Cardiac septum (tissue), 1 donor: Measurements from ENCODE around the gene PVR. TPM values are rescaled to one million over a fixed set of nuclear protein-coding genes. Genes with fewer than 3 reads are reported as not detected.
"Not testable (repeated sequence)": the region's sequence is repeated elsewhere in the genome, so short reads cannot be mapped to it uniquely, and the experiment has no call there.

Source experiments
- DNase-seq: peaks from one replicate; pipeline ENCODE4 v3.0.0-alpha.2; 2020; ENCODE audit warnings: low spot score
- intact Hi-C: fragments of 100-400 bp; cut with DNase I; formaldehyde crosslinking; loops from one replicate; pipeline ENCODE4 v1.14.0; 2022
- total RNA-seq: library from RNA; stranded (reverse); fragmentation: NEBNext Ultra II Directional; extraction: Animal tissue kit (Norgen Biotek cat#: 25700); gene quantifications from one replicate; pipeline ENCODE4 v1.2.1, GENCODE V29; 2021
- donor health status: DM: no; HTN: no; CAD: no.

The PVR gene
- total RNA-seq, 1 donor from 2014 or later: 44.0 TPM

DNA sequence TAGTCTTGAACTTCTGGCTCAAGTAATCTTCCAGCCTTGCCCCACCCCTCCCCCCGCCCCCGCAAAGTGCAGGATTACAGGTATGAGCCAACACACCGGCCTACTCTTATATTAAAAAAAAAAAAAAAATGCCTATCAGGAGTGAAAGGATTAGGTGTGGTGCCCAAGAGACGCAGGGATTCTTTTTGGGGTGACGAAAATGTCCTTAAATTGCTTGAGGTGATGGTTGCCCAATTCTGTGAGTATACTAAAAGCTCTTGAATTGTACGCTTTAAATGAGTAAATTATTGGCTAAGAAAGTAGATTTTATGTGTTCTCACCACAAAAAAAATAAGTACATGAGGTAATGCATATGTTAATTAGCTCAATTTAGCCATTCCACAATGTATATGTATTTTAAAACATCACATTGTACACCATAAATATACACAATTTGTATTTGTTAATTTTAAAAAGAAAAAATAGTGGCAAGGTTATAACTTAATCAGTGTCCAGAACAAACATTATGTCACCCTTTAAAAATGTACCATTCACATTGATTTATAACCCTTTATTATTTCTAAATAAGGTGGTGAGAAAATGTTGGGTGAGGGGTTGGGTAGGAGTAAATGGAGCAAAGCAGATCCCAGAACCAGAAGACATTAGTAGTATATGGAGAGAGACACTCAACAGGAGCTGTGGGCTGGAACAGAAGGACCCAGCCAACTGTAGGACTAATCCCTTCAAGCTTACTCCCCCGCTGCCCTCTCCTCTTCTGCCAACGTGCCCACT lies 26.4 kb upstream of the PVR start:
- DNase-seq: no peak
- intact Hi-C loops: no loop called here

DNA sequence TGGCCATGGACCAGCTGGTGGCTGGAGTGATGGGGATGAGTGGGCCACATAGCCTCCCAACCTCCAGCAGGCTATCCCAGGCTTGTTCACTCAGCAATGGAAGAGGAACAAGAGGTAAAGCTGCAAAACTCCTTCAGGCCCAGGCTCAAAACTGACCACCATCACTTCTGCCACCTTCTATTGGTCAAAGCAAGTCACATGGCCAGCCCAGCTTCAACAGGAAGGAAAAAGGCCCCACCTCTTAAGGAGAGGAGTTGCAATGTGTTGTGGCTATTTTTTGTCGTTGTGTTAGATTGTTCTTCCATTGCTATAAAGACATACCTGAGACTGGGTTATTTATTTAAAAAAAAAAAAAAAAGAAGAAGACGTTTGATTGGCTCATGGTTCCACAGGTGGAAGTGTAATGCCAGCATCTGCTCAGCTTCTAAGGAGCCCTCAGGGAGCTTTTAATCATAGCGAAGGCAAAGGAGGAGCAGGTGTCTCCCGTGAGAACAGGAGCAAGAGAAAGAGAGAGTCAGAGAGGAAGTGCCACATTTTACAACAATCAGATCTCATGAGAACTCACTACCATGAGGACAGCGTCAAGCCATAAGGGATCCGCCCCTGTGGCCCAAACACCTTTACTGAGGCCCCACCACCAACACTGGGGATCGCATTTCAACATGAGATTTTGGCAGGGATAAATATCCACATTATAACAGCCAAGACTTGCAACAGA lies 24.9 kb upstream of the PVR start:
- intact Hi-C loops: no loop called here
- DNase-seq: no peak

DNA sequence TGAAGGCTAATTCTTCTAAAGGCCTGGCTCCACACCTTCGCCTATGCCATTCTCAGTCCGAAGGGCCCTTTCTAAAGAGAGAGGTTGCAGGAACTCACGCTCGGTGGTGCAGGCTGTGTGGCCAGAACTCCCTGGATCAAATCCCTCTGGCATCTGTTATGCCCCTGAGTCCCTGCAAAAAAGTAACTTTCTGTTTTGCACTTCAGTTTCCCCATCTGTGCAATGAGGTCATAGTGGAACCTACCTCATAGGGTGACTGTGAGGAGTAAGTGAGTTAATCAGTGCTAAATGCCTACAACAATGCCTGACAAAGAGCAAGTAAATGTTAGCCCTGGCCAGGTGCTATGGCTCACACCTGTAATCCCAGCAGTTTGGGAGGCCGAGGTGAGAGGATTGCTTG lies 23.0 kb upstream of the PVR start:
- no peak for DNase-seq
- intact Hi-C loops: no loop called here

DNA sequence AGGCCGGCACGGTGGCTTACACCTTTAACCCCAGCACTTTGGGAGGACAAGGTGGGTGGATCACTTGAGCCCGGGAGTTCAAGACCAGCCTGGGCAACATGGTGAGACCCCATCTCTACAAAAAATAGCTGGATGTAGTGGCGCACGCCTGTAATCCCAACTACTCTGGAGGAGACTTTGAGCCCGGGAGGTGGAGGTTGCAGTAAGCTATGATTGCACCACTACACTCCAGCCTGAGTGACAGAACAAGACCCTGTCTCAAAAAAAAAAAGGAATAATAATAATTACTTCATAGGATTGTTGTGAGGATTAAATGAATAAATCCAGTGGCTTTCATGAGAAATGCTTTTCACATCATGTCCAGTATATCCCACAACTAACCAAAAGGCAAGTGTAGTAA lies 22.3 kb upstream of the PVR start:
- DNase-seq: no peak
- intact Hi-C loops: no loop called here

DNA sequence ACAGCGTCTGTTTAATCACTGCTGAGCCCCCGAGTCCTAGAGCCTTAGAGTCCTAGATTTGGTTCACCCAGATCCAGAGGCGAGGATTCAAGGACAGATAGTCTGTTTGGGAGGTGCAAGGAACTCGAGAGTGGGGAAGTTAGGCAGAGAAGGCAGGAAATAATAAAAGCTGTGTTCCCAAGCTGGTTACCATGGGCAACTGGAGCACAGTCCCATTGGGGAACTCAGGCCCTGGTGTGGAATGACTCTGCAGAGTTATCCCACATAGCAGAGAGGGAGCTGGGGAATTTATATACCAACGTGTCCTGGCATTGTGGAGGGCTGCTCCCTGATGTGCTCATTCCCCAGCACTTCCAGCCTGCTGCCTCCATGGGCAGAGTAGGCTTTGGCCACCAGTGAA lies 20.6 kb upstream of the PVR start:
- intact Hi-C loops: no loop called here
- DNase-seq: no peak

DNA sequence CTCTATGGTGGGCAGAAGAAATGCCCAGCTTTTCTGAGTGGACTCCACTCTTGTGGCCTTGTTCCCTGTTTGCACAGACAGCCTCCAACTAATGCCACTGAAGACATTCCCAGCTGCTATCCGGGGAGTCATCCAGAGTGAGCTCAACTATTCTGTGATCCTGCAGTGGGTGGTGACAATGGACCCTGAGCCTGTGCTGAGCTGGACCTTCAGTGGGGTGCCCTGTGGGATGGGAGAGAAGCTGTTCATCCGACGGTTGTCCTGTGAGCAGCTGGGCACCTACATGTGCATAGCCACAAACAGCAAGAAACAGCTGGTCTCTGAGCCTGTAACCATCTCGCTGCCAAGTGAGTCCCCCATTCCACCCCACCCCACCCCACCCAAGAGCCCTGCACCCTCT lies 20.1 kb upstream of the PVR start:
- intact Hi-C loops: no loop called here
- DNase-seq: no peak

DNA sequence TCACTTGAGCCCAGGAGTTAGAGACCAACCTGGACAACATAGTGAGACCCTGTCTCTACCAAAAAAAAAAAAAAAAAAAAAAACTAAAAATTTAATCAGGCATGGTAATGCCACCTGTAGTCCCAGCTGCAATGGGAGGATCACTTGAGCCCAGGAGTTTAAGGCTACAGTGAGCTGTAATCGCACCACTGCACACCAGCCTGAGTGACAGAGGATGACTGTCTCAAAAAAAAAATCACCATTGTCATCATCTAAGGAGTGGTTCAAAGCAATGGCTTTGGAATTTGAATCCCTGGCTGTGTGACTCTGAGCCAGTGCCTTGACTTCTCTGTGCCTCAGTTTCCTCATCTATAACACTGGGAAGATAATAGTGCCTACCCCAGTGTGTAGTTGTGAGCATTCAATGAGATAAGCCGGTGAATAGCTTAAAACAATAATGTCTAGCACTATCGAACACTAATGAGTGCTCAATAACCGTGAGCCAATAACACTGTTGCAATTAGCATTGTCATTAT lies 18.8 kb upstream of the PVR start:
- DNase-seq: no peak
- intact Hi-C loops: no loop called here

DNA sequence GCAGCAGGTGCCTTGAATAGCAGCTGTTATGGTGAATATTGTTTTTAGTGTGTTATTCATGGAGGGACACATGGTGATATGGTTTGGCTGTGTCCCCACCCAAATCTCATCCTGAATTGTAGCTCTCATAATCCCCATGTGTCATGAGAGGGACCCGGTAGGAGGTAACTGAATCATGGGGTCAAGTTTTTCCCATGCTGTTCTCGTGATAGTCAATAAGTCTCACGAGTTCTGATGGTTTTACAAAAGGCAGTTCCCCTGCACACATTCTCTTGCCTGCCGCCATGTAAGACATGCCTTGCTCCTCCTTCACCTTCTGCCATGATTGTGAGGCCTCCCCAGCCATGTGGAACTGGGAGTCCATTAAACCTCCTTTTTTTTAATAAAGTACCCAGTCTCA lies 18.1 kb upstream of the PVR start:
- DNase-seq, intact Hi-C loops: not testable (repeated sequence)

DNA sequence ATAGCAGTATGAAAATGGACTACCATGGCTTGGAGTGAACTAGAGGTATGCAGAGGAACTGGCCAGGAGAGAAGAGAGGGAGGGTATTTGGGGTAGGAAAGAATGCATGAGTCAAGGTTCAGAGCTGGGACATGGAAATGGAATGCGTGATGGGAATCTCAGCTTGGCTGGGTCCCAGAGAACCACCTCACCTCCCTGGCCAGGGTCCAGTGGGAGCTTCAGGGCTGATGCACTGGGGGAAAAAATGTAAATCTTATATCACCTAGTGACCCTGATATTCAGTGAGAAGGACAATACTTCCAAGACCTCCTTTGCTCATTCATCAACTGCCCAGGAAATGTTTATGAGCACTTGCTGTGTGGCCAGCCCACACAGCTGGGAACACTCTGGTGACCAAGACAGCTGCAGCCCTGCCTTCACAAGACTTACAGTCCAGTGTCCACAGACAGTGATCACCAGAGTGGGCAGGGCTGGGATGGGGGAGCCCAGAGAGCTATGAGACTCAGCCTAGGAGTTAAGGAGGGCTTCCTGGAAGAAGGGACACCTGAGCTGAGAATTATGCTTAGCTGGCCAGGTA lies 17.6 kb upstream of the PVR start:
- no peak for DNase-seq
- intact Hi-C loops: no loop called here

DNA sequence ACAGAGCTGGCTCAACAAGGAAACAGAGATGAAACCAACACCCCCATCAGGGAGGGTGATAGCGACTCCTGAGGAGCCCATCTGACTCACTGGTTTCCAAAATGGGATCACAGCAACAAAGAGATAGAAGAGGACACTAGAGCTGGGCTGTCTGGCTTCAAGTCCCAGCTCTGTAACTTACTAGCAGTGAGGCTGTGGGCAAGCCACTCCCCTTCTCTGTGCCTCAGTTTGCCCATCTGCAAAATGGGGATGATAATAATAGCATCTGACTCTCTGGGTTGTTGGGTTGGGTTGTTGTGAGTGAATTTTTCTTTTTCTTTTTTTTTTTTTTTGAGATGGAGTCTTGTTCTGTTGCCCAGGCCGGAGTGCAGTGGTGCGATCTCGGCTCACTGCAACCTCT lies 16.1 kb upstream of the PVR start:
- no peak for DNase-seq
- intact Hi-C loops: no loop called here

DNA sequence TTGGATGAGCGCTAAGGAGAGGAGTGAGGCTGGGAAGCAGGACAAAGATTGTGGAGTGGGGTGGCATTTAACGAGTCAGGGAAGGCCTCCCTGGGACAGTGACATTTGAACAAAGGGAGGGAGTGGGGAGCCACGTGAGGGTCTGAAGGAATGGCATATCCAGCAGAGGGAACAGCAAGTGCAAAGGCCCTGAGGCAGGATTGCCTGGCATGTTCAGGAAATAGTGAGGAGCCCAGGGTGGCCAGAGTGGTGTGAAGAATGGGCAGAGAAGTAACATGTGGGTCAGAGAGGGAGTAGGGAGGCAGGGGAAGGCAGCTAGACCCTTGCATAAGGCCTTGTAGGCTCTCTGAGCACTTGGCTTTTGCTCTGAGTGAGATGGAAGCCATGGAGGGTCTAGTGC lies 14.9 kb upstream of the PVR start:
- DNase-seq: no peak
- intact Hi-C loops: no loop called here

DNA sequence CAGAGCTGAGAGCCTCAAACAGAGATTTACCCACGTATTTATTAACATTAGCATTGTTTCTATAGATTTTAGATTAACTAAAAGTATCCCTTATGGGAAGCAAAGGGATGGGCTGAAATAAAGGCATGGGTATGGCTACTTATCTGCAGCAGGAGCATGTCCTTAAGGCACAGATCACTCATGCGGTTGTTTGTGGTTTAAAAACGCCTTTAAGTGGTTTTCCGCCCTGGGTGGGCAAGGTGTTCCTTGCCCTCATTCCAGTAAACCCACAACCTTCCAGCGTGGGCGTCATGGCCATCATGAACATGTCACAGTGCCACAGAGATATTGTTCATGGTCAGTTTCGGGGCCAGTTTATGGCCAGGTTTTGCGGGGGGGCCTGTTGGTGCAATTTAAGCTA lies 12.1 kb upstream of the PVR start:
- DNase-seq, intact Hi-C loops: not testable (repeated sequence)

DNA sequence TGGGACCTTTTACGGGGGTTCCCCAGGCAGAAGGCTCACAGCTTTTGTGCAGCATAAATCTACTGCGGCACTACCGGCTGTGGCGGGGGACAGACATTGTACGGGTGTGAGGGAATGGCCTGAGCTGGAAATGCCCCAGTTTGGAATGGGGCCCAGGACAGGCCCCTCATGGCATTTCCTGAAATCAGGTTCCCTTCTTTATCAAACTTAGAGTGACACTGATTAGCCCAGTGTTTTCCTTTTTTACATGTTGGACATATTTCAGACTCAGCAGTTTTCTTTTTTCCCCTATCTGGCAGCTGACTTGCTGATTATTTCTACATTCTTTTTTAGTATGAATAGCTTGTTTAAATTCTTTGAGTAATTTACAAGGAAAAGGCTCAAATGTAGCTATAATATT lies 9.7 kb upstream of the PVR start:
- intact Hi-C loops, DNase-seq: not testable (repeated sequence)

DNA sequence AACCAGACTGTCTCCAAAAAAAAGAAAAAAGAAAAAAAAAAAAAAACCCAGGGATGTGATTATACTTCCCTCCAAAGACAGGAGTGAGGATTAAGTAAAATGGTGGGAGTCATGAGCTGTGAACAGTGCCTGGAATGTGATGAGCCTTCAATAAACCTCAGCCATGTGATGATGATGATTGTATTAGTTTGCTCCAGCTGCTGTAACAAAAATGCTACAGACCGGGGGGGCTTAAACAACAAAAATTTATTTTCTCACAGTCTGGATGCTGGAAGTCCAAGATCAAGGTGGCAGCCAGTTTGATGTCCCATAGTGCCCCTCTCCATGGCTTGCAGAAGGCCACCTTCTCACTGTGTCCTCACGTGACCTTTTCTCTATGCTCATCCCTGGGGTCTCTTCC lies 8.9 kb upstream of the PVR start:
- no peak for DNase-seq
- intact Hi-C loops: no loop called here

DNA sequence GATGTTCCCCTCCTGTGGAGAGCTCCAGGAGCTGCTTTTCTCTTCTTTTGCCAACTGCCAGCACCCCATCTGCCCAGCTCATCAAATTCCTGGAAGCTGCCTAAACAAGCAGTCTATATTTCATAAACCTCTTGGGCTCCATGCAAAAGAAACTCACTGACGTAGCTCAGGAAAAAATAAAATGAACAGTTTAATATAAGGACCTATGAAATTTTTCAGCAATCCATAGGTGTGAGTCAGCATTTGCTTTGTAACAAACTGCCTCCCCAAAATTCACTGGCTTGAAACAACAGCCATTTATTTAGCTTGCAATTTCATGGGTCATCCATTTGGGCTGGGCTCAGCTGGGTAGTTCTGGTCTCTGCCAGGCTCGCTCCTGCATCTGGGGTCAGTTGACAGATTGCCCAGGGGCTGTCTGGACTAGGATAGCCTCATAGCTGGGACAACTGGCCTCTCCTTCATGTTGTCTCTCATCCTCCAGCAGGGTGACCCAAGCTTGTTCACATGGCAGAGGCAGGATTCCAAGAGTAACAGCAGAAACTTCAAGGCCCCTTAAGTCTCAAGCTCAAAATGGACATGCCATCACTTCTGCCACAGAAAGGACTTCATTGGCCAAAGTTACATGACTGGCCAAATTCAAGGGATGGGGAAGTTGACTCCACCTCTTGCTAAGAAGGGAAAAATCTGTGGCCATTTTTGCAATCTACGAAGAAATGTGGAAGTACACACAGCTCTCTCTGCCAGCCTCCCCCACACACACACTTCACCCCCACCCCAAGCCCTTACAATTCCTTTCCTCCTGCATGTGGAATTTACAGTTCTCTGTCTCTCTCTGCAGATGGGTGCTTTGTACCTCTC lies 7.9 kb upstream of the PVR start:
- intact Hi-C loops: no loop called here
- DNase-seq: no peak

DNA sequence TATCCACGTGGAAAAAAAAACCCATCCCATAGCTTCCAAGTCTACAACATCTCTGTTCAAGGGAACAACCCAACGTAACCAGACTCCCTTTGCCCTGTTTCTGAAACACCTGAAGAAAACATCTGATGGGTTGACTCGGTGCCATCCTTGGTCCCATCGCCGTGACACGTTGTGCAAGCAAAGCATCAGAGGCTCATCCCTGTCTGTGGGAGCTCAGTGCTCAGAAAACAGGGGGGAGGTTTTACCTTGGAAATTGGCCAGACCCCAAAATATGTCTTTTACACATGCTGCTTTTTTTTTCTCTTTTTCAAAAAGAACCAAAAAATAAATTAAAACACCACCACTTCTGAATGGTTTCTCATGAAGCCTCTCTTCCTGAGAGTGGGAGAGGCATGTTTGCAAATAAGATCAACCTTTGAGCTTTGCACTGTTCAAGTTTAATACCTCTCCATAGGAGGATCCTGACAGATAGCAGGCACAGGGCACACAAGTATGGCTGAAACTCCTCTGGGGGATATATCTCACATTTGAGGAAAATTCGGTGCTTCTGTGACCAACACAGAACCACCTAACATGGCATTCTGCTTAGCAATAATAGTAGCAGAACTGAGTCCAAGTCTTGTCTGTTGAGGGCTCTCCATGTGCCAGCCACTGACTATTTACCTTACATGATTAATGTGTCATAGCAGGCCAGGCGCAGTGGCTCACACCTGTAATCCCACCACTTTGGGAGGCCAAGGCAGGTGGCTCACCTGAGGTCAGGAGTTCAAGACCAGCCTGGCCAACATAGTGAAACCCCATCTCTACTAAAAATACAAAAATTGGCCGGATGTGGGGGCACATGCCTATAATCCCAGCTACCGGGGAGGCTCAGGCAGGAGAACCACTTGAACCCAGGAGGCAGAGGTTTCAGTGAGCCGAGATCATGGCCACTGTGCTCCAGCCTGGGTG lies 7.0 kb upstream of the PVR start:
- intact Hi-C loops: no loop called here
- no peak for DNase-seq

DNA sequence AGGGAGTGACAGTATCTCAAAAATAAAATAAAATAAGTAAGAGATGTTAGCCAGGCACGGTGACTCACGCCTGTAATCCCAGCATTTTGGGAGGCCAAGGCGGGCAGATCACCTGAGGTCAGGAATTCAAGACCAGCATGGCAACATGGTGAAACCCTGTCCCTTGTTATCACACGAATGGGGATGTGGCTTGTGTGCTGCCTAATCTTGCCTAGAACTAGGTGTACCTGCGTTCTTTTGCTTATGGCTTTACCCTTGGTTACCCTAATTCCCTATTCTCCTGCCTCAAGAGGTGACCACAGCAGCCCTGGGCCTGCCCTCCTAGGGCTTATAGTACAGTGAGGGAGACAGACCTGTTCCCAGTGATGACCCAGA lies 6.3 kb upstream of the PVR start:
- intact Hi-C loops: no loop called here
- no peak for DNase-seq

DNA sequence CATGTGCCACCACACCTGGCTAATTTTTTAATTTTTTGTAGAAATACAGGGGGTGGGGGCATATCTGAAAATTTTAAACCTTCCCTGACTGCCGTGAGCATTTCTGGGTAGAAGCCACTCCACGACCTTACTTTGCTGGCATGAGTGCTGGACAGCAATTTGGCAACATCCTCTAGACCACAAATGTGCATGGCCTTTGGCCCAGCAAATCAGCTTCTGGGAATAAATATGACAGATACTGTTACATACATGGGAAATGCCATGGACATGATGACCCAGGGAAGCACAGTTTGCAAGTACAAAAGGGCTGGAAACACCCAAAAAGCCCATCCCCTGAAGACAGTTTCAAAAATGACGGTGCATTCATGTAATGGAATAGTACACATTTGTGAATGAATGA lies 3.2 kb upstream of the PVR start:
- intact Hi-C loops: no loop called here

More for the DNA sequence above, 3.2 kb upstream of the PVR start:
- no peak for DNase-seq
